Caco-2 (cell line): Measurements from ENCODE around the gene GSX1. TPM values are rescaled to one million over a fixed set of nuclear protein-coding genes. Genes with fewer than 3 reads are reported as not detected.

Experiments
- BruUV-seq: library from RNA; stranded (reverse); fragments of 400-500 nt; replicated peaks from 2 replicates; lab custom pipeline; 2021; lab: Mats Ljungman, UMichigan
- CTCF ChIA-PET: fragments of 300-600 bp; sonication (Branson Sonifier 250); formaldehyde crosslinking; loops from one replicate; lab custom pipeline; 2022; ENCODE audit warnings: antibody characterized with exemption; lab: Charles Lee
- POLR2A ChIA-PET: fragments of 300-600 bp; sonication (Branson Sonifier 250); formaldehyde crosslinking; loops from one replicate; lab custom pipeline; 2022; ENCODE audit warnings: antibody characterized with exemption; lab: Charles Lee
- DNase-seq, 2 experiments: peaks; one replicate each; pipeline versions ENCODE4 v3.0.0 to v3.0.0-alpha.2; 2020 to 2022
- H3K27me3 ChIP-seq: replicated peaks from 2 replicates; pipeline ENCODE4 v1.6.0; 2011; ENCODE audit warnings: low read length; ENCODE audit not compliant: control insufficient read depth, insufficient read depth
- H3K36me3 ChIP-seq: 2 replicates; pipeline ENCODE4 v1.5.1; 2011; ENCODE audit warnings: low read length; ENCODE audit not compliant: control insufficient read depth, insufficient read depth
- H3K4me1 ChIP-seq: fragments of 250-450 bp; sonication (Bioruptor Pico); 2 replicates; pipeline ENCODE4 v1.5.1; 2020; ENCODE audit warnings: mild to moderate bottlenecking
- H3K4me3 ChIP-seq: 2 replicates; pipeline ENCODE4 v1.5.1; 2011; ENCODE audit warnings: low read depth, mild to moderate bottlenecking, control low read depth, low read length
- H3K9me3 ChIP-seq: fragments of 250-450 bp; sonication (Bioruptor Pico); 2 replicates; pipeline ENCODE4 v1.5.1; 2020; ENCODE audit warnings: mild to moderate bottlenecking, moderate library complexity
- H3K27ac Mint-ChIP-seq: one replicate; pipeline ENCODE4 v1.8.0; 2022; ENCODE audit warnings: mixed read lengths; ENCODE audit not compliant: unreplicated experiment
- H3K27me3 Mint-ChIP-seq: one replicate; pipeline ENCODE4 v1.8.0; 2022; ENCODE audit warnings: mixed read lengths; ENCODE audit not compliant: insufficient read depth, unreplicated experiment
- H3K36me3 Mint-ChIP-seq: one replicate; pipeline ENCODE4 v1.8.0; 2022; ENCODE audit warnings: mild to moderate bottlenecking, mixed read lengths; ENCODE audit not compliant: insufficient read depth, unreplicated experiment
- H3K4me1 Mint-ChIP-seq: one replicate; pipeline ENCODE4 v1.8.0; 2022; ENCODE audit warnings: low read depth, mixed read lengths; ENCODE audit not compliant: unreplicated experiment
- H3K4me3 Mint-ChIP-seq: one replicate; pipeline ENCODE4 v1.8.0; 2022; ENCODE audit warnings: mild to moderate bottlenecking, moderate library complexity, mixed read lengths; ENCODE audit not compliant: unreplicated experiment
- H3K9me3 Mint-ChIP-seq: one replicate; pipeline ENCODE4 v1.8.0; 2022; ENCODE audit warnings: mixed read lengths; ENCODE audit not compliant: unreplicated experiment
- CTCF ChIP-seq, 2 experiments: fragments of 200-600 bp in 1 of 2; IDR thresholded peaks; 1 replicate in 1 of 2; 2 replicates in 1 of 2; pipeline versions ENCODE4 v1.5.1 to v1.8.0; 2011 to 2022; ENCODE audit warnings: antibody characterized with exemption in 1 of 2, control low read depth in 1 of 2, inconsistent platforms in 1 of 2, low read depth in 1 of 2, low read length in 1 of 2, mild to moderate bottlenecking in 1 of 2, moderate library complexity in 1 of 2; ENCODE audit not compliant: insufficient read depth in 1 of 2, severe bottlenecking in 1 of 2, unreplicated experiment in 1 of 2
- intact Hi-C: fragments of 100-400 bp; cut with micrococcal nuclease; formaldehyde crosslinking; loops from one replicate; pipeline ENCODE4 v1.10.0; 2022; ENCODE audit not compliant: unreplicated experiment
- total RNA-seq: library from RNA; stranded (reverse); gene quantifications from 2 replicates; pipeline ENCODE4 v1.2.3, GENCODE V29; 2022

GSX1 gene
- total RNA-seq, 1 experiment from 2014 or later = not detected

GRCh38 chr13:27775943-27776342, 16.3 kb upstream of the GSX1 start:
- intact Hi-C loops = loop anchor here (10.0 kb wide), 1 partner anchor 291 kb away; no protein-coding TSS in a partner anchor
- H3K4me1 ChIP-seq = no peaks in the 10 kb centered on the region
- TF ChIP-seq CTCF (IDR thresholded peaks at IDR 0.05; ENCODE audit: insufficient read depth in 1 of 2, low read depth in 1 of 2, low read length in 1 of 2, severe bottlenecking in 1 of 2, unreplicated experiment in 1 of 2) = no peak
- H3K27me3 Mint-ChIP-seq = peaks cover 6% of the 10 kb centered on the region
- peaks cover 5% of the 10 kb centered on the region for H3K4me1 Mint-ChIP-seq
- POLR2A ChIA-PET = interaction anchor here (0.6 kb wide), 1 partner anchor 1521 kb away, joined by 4 read pairs; no protein-coding TSS in a partner anchor
- CTCF ChIA-PET = interaction anchor here (0.6 kb wide), 1 partner anchor 50 kb away, joined by 3 read pairs; no protein-coding TSS in a partner anchor
- no peaks in the 10 kb centered on the region for H3K36me3 Mint-ChIP-seq
- H3K4me3 Mint-ChIP-seq = no peak overlapping the region
- DNase-seq = no peak
- no peaks in the 10 kb centered on the region for H3K27me3 ChIP-seq
- H3K36me3 ChIP-seq = no peaks in the 10 kb centered on the region
- no peaks in the 10 kb centered on the region for H3K9me3 Mint-ChIP-seq
- H3K27ac Mint-ChIP-seq = no peak overlapping the region
- no TSS peak for BruUV-seq
- H3K4me3 ChIP-seq = no peak overlapping the region
- no peaks in the 10 kb centered on the region for H3K9me3 ChIP-seq

- Mint-ChIP-seq H3K36me3 (no peaks in the 10 kb centered on the region), H3K9me3 (no peaks in the 10 kb centered on the region), H3K4me1 (no peaks in the 10 kb centered on the region), H3K27ac (no peak overlapping the region), H3K27me3 (peaks cover 9% of the 10 kb centered on the region), H3K4me3 (no peak overlapping the region)
- ChIA-PET CTCF (interaction anchor here (0.8 to 3.5 kb wide), 5 partner anchors 11 to 420 kb away, joined by 3 to 26 read pairs (median 6); no protein-coding TSS in a partner anchor), POLR2A (no interaction called here)
- H3K9me3 ChIP-seq = no peaks in the 10 kb centered on the region
- H3K4me3 ChIP-seq = no peak overlapping the region
- H3K36me3 ChIP-seq = no peaks in the 10 kb centered on the region
- peak in 1 of 2 experiments; percentile 28 for DNase-seq
- no TSS peak for BruUV-seq
- H3K27me3 ChIP-seq = no peaks in the 10 kb centered on the region
- H3K4me1 ChIP-seq = peaks cover 5% of the 10 kb centered on the region; the same call in 1 of the 2 replicates
- no peak for TF ChIP-seq CTCF (IDR thresholded peaks at IDR 0.05; ENCODE audit: insufficient read depth in 1 of 2, low read depth in 1 of 2, low read length in 1 of 2, severe bottlenecking in 1 of 2, unreplicated experiment in 1 of 2)
- intact Hi-C loops = loop anchor here (5.0 kb wide), 2 partner anchors 215 to 410 kb away; no protein-coding TSS in a partner anchor
Observed at GRCh38 chr13:27782151-27782550, 10.1 kb upstream of the GSX1 start.

DNA sequence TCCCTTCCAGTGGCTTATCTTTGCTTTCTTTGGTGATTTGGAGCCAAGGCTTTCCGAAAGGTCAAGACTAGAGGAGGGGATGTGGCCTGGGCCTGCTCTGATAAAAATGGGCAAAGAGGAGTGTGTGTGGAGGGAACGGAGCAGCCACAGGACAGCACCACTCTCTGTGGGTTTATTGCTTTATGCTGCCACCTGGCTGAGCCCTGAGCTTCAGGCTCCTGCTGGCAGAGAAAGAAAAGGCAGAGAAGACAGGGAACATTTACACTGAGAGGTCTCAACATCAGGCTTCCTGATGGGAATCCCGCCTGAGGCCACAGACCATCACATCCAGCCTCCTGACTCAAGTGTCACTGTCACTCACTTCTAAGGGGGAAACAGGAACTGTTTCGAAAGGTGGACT, 9.2 kb upstream of the GSX1 start:
- no peaks in the 10 kb centered on the region for H3K36me3 ChIP-seq
- peaks cover 15% of the 10 kb centered on the region for H3K27me3 Mint-ChIP-seq
- ChIA-PET CTCF (interaction anchor here (0.6 to 3.5 kb wide), 7 partner anchors 12 to 421 kb away, joined by 3 to 26 read pairs (median 6); no protein-coding TSS in a partner anchor), POLR2A (no interaction called here)
- intact Hi-C loops = loop anchor here (5.0 kb wide), 2 partner anchors 214 to 411 kb away; no protein-coding TSS in a partner anchor
- peaks cover 5% of the 10 kb centered on the region; the same call in 1 of the 2 replicates for H3K4me1 ChIP-seq
- no peak overlapping the region for H3K4me3 Mint-ChIP-seq
- H3K4me3 ChIP-seq = no peak overlapping the region
- peaks cover 6% of the 10 kb centered on the region for H3K4me1 Mint-ChIP-seq
- H3K9me3 Mint-ChIP-seq = no peaks in the 10 kb centered on the region
- no peaks in the 10 kb centered on the region for H3K36me3 Mint-ChIP-seq
- no peaks in the 10 kb centered on the region for H3K27me3 ChIP-seq
- no peaks in the 10 kb centered on the region for H3K9me3 ChIP-seq
- H3K27ac Mint-ChIP-seq = no peak overlapping the region
- peak in 1 of 2 experiments; percentile 32 for DNase-seq
- TF ChIP-seq CTCF (IDR thresholded peaks at IDR 0.05; ENCODE audit: insufficient read depth in 1 of 2, low read depth in 1 of 2, low read length in 1 of 2, severe bottlenecking in 1 of 2, unreplicated experiment in 1 of 2) = peak; percentile 23 to 41
- BruUV-seq = no TSS peak
